ENCODE measurements around the gene APRT. TPM values are rescaled to one million over a fixed set of nuclear protein-coding genes. Genes with fewer than 3 reads are reported as not detected.
"Not testable (repeated sequence)": the region's sequence is repeated elsewhere in the genome, so short reads cannot be mapped to it uniquely, and the experiment has no call there.

The APRT gene
- total RNA-seq, 4 donors from 2014 or later = 56.2 to 78.7 (median 62.4) TPM

DNA sequence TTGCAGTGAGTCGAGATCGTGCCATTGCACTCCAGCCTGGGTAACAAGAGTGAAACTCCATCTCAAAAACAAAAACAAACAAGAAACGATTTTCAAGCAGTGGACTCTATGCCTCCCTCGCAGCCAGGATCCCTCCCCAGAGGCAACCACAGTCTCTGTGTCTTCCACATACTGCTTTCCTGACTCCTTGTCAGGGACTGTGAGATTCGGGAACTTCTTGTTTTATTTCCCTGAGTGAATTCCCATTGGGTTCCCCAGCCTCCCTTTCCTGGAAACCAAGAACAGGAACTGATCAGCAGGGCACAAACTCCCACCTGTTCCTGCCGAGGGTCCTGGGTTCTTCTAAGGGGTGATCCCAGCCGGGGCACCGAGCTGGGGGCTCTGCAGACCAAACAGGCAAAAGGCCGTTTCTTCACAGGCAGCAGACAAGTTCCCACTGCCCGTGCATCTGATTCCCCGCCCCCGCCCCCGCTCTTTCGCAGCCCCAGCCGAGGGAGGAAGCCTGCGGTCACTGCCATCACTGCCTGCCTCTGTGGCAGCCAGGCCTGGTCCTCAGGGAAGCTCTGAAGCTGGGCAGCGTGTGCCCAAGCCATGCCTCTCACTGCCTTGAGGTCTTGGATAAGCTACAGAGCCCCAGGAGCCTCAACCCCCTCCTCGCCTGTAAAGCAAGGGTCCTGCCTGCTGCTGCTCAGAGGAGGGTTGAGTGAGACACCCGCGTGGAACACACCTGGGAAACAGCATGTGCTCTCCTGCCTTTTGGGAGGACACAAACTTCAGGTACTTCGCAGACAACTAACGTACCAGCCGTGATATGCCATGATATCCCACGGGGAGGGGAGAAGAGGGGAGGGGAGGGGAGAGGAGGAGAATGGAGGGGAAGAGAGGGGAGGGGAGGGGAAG lies 21.2 kb downstream of the APRT start:
- TF ChIP-seq POLR2A (IDR thresholded peaks at IDR 0.05) = no peak
- TF ChIP-seq, protein P1, sequence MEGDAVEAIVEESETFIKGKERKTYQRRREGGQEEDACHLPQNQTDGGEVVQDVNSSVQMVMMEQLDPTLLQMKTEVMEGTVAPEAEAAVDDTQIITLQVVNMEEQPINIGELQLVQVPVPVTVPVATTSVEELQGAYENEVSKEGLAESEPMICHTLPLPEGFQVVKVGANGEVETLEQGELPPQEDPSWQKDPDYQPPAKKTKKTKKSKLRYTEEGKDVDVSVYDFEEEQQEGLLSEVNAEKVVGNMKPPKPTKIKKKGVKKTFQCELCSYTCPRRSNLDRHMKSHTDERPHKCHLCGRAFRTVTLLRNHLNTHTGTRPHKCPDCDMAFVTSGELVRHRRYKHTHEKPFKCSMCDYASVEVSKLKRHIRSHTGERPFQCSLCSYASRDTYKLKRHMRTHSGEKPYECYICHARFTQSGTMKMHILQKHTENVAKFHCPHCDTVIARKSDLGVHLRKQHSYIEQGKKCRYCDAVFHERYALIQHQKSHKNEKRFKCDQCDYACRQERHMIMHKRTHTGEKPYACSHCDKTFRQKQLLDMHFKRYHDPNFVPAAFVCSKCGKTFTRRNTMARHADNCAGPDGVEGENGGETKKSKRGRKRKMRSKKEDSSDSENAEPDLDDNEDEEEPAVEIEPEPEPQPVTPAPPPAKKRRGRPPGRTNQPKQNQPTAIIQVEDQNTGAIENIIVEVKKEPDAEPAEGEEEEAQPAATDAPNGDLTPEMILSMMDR (IDR thresholded peaks at IDR 0.05 in 4 of 5, conservative IDR thresholded peaks at IDR 0.05 in 1 of 5) = no peak
- no peak overlapping the region for H3K4me3 ChIP-seq
- DNase-seq = no peak
- H3K27me3 ChIP-seq = peaks cover 17 to 25% (median 24%) of the 10 kb centered on the region in 3 donors
- H3K27ac ChIP-seq = no peak overlapping the region
- ATAC-seq = no peak
- no peaks in the 10 kb centered on the region for H3K4me1 ChIP-seq
- H3K36me3 ChIP-seq = no peaks in the 10 kb centered on the region
- H3K9me3 ChIP-seq = no peaks in the 10 kb centered on the region
- in situ Hi-C loops (cut with MboI; ENCODE audit: low sequenced_read_pairs in 4 of 4) = no loop called here
- intact Hi-C loops (cut with DNase I; ENCODE audit: low total_unique reads) = no loop called here

DNA sequence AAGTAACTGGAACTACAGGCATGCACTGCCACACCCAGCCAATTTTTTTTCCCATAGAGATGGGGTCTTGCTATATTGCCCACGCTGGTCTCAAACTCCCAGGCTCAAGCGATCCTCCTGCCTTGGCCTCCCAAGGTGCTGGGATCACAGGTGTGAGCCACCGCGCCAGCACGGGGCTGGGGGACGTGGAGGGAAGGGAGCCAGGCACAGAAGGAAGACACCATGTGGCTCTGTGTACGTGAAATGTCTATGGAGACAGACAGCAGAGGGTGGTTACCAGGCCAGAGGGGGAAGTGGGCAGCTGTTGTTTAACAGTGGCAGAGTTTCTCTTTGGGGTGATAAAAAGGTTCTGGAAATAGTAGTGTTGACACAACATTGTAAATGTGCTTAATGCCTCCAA lies 22.1 kb downstream of the APRT start:
- Histone ChIP-seq H3K4me1 (no peaks in the 10 kb centered on the region), H3K27me3 (peaks cover 17 to 28% (median 24%) of the 10 kb centered on the region in 3 donors), H3K9me3 (no peaks in the 10 kb centered on the region), H3K4me3 (no peak overlapping the region), H3K36me3 (no peaks in the 10 kb centered on the region), H3K27ac (no peak overlapping the region)
- no peak for ATAC-seq
- no peak for DNase-seq
- intact Hi-C loops (cut with DNase I; ENCODE audit: low total_unique reads) = no loop called here
- no peak for TF ChIP-seq POLR2A (IDR thresholded peaks at IDR 0.05)
- in situ Hi-C loops (cut with MboI; ENCODE audit: low sequenced_read_pairs in 4 of 4) = no loop called here

DNA sequence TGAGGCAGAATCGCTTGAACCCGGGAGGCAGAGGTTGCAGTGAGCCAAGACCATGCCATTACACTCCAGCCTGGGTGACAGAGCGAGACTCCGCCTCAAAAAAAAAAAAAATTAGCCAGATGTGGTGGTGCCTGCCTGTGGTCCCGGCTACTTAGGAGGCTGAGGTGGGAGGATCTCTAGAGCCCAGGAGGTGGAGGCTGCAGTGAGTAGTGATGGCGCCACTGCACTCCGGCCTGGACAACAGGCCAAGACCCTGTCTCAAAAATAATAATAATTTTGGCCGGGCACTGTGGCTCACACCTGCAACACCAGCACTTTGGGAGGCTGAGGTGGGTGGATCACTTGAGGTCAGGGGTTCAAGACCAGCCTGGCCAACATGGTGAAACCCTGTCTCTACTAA lies 23.0 kb downstream of the APRT start:
- H3K4me1 ChIP-seq; DNase-seq; intact Hi-C loops (cut with DNase I; ENCODE audit: low total_unique reads); ATAC-seq; H3K9me3 ChIP-seq; H3K36me3 ChIP-seq; H3K27ac ChIP-seq; H3K4me3 ChIP-seq; in situ Hi-C loops (cut with MboI; ENCODE audit: low sequenced_read_pairs in 4 of 4): not testable (repeated sequence)
- H3K27me3 ChIP-seq = peaks cover 22 to 33% (median 28%) of the 10 kb centered on the region in 3 donors

DNA sequence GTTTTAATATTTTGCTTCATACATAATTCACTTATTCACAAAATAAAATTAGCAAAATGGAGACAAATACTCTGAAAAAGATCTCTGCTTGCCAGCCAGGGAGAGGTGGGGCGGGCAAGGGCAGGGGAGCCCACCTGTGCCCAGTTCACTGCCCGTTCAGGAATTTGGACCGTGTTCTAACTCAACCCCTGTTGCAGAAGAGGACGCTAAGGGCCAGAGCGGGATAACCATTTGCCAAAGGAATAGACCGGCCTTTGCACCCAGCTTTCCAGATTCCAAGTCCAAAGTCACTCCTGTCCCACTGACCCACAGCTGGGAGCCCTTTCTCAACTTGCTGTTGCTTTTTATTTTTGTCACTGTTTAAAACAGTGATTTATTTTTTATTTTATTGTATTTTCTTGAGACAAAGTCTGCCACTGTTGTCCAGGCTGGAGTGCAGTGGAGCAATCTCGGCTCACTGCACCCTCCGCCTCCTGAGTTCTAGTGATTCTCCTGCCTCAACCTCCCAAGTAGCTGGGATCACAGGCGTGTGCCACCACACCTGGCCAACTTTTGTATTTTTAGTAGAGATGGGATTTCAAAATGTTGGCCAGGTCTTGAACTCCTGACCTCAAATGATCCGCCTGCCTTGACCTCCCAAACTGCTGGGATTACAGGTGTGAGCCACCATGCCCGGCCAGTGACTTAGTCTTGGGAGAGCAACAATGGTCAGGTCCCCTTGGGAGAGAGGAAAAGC lies 24.0 kb downstream of the APRT start:
- ATAC-seq (no peak), DNase-seq (no peak)
- Histone ChIP-seq H3K27ac (no peak overlapping the region), H3K36me3 (no peaks in the 10 kb centered on the region), H3K9me3 (no peaks in the 10 kb centered on the region), H3K4me3 (no peak overlapping the region), H3K27me3 (peaks cover 14 to 28% (median 22%) of the 10 kb centered on the region in 3 donors), H3K4me1 (peaks cover 0 to 4% of the 10 kb centered on the region in 2 donors)
- TF ChIP-seq POLR2A (IDR thresholded peaks at IDR 0.05) = no peak
- TF ChIP-seq, protein P1 (IDR thresholded peaks at IDR 0.05 in 4 of 5, conservative IDR thresholded peaks at IDR 0.05 in 1 of 5) = no peak
- in situ Hi-C loops (cut with MboI; ENCODE audit: low sequenced_read_pairs in 4 of 4) = no loop called here
- intact Hi-C loops (cut with DNase I; ENCODE audit: low total_unique reads) = no loop called here

DNA sequence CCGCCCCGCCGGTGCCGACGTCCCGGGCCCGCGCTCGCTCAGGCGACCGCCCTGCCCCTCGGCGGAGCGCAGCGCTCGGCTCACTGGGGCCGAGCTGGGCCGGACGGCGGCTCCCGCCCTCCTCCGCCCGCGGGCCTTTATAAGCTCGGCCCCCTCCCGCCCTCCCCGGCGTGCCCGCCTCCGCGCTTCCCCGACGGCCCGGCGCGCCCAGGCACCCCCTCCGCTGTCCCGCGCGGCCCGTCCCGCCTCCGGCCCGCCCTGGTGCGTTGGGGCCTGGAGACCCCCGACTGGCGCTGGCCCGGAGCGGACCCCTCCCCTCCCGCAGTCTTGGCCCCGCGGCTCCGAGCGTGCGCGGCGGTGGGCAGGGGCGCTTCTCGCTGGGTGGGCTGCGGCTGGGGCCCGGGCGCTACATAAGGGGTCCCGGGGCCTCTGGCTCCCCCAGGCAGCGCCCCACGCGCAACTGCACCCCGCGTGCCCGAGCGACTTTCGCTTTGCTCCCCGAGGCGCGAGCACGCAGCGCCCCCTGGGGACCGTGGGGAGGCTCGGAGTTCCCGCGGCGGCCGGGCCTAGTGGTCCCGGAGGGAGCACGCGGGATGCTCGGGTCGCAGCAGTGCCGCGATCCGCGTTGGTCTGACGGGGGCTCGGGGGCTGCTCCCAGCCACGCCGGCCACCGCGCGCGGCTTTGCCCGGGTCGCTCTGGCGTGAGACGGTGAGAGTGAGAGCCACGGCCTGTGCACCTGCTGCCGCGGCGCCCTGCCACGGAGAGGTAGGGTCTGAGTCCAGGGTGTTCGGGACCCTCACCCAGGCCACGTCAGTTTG lies 26.4 kb downstream of the APRT start, which contains the start of gene PIEZO1:
Gene PIEZO1, minus strand, starts transcription at position 115 of the 819 bp plus-strand sequence. CDS start 256 bp downstream, outside the sequence.
- no peaks in the 10 kb centered on the region for H3K36me3 ChIP-seq
- peaks cover 10 to 14% (median 10%) of the 10 kb centered on the region in 3 donors for H3K27me3 ChIP-seq
- ATAC-seq (peak; percentile 48 to 51), DNase-seq (no peak)
- peaks cover under 1 to 7% of the 10 kb centered on the region in 2 donors for H3K4me1 ChIP-seq
- no peaks in the 10 kb centered on the region for H3K9me3 ChIP-seq
- peak within 1 kb of the TSS; percentile 50 to 73 (median 65) for H3K4me3 ChIP-seq
- H3K27ac ChIP-seq = peak within 1 kb of the TSS; percentile 66 to 74 (median 72)
- TF ChIP-seq, protein P1 (IDR thresholded peaks at IDR 0.05 in 4 of 5, conservative IDR thresholded peaks at IDR 0.05 in 1 of 5) = peak; percentile 53 to 83 (median 71)
- peak; percentile 41 to 45 for TF ChIP-seq POLR2A (IDR thresholded peaks at IDR 0.05)
- in situ Hi-C loops (cut with MboI; ENCODE audit: low sequenced_read_pairs in 4 of 4) = no loop called here
- intact Hi-C loops (cut with DNase I; ENCODE audit: low total_unique reads) = loop anchor here (1.0 kb wide), 1 partner anchor 41 kb away; no protein-coding TSS in a partner anchor
